HG03571 (cell line): ENCODE results near the gene CSF1.

Source experiments
- ATAC-seq: cut with Tn5 transposase; IDR thresholded peaks from one replicate; pipeline ENCODE4 v1.9.1; 2021; ENCODE audit not compliant: unreplicated experiment

The CSF1 gene

DNA sequence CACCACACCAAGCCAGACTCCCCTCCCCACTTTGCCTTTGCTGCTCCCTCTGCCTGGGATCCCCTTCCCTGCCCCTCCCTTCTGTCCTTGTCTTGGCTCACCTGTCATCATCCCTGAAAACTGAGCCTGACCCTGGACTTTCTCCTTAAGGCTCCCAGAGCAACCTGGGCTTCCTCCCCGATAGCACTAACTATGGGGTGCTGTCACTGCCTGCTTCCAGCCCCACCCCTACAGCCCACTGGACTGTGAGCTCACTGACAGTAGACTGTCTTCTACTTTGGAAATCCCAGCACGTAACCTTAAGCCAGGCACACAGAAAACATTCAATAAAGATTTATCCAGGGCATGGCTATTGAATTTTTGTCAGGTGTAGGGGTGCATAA, 9.5 kb upstream of the CSF1 start:
- ATAC-seq, result no peak

DNA sequence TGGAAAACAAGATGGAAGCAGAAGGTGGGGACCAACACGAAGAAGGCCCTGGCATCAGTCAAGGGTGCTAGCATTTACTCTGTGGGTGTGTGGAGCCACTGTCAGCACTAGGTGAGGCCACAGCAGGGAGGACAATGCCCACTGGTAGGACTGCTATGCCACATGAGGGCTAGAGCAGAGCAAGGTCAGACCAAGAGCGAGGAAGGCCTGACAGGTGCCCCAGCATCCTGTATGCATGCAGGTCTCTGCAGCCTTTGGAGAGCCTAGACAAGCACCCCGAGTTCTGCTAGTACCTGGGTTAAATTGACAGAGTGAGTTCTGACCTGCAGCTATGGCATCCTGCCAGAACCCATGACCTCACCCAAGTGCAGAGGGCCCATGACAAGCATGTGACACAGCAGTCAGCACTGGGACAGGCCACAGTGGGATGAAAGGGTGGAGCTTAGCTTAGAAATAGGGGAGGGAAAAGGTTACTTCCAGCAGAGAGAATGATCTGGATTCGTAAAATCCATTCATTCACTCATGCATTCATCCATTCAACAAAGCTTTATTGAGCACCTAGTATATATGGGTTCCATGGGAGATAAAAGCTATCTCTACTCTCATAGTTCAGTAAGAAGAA, 9.0 kb upstream of the CSF1 start:
- ATAC-seq, result no peak

DNA sequence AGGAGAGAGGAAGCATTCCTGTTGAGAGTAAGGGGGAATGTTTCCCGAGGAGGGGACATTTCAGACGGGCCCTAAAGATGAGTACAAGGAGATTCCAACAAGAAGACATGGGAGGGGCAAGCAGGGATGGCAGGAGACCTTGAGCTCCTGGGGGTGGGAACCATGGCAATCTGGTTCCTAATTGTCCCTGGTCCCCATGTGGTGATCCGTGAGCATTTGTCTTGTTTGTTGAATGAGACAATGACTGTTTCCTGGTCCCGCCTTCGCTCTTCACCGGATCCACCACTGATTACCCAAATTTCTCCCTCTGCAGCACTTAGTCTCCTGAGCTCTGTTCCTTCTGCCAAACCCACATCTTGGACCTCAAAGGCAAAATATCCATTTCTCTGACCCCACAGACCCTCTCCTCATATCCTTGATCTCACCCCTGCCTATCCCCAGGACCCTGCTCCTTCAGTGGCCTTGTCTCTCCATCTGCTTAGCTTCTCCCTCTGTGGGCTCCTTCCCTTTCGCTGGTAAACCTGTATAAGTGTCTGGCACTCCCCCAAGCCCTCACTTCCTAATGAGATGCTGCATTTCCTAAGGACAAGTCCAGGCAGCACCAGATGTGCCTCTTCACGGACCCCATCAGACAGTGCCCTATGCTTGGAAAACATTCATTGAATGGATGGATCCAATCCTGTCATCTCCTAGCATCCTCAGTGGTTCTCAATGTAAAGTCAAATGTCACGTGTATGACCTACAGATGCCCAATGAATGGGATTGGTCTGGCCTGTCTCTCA, 8.3 kb upstream of the CSF1 start:
- no peak for ATAC-seq

DNA sequence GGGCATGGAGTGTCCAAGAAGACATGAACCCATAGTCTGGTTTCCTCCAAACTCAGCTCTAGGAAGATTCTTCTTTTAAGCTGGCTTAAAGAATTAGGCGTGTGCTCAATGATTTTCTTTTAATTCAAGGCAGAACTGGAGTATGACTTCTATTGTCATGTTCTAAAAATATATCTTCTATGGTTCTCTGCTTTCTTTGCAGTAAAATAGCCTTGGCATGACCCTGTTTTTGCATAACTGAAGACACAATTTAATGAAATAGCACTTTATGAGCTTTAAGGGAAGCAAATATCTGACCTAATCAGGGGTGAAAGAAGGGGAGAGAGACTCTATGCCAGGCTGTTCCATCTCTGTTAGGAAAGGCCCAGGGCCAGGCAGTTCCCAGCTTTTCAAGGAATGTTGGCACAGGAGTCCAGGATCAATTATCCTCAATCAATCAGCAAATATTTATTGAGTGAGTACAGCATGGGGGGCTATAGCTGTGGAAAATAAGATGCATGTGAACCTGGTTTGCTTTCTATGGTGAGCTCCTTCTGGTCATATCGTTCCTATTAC, 7.2 kb upstream of the CSF1 start:
- ATAC-seq, result no peak

DNA sequence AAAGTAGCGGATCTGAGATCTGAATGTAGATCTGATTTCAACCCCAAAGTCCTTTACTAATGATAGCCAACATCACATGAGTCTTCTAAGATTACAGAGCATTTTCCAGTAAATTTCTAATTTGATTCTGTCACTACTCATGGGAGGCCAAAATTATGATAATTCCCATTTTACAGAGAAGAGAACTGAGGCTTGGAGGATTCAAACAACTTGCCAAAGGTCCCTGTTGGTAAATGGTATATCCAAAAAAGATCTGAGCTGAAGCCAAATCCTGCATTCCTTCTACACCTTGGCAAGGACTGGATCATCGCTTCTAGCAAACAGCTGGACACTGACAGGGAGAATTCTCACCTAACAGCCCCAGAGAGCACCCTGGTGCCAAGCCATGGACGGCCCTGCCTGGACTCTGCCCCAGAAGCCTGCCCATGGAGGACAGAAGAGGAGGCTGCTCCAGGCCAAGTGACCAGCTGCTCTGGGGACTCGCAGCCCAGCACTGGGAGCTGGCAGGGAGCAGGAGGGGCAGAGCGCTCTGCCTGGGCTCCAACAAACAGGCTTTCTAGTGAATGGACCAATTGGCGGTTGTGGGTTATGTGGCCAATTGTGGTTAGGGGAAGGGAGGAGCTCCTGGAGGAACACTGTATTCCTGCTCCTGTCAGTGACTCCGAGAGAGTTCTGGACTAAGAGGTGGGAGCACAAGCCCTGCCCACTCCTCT, 6.4 kb upstream of the CSF1 start:
- ATAC-seq, result no peak

DNA sequence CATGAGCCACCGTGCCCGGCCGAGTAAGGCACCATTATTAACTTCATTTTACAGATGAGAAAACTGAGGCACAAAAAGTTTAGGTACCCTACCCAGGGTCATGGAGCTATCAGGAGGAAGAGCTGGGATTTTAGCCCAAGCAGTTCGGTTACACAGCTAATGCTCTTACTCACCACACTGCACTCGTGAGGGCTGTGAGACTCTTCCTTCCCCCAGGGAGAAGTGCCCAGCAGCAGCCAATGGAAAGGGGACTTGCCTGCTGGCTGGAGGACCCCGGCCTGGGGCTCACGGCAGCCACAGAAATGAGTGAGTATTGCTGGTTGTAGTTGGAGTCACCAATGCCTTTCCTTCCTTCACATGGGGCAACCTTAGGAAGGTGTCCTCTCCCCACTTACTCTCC, 5.2 kb upstream of the CSF1 start:
- ATAC-seq, result no peak

DNA sequence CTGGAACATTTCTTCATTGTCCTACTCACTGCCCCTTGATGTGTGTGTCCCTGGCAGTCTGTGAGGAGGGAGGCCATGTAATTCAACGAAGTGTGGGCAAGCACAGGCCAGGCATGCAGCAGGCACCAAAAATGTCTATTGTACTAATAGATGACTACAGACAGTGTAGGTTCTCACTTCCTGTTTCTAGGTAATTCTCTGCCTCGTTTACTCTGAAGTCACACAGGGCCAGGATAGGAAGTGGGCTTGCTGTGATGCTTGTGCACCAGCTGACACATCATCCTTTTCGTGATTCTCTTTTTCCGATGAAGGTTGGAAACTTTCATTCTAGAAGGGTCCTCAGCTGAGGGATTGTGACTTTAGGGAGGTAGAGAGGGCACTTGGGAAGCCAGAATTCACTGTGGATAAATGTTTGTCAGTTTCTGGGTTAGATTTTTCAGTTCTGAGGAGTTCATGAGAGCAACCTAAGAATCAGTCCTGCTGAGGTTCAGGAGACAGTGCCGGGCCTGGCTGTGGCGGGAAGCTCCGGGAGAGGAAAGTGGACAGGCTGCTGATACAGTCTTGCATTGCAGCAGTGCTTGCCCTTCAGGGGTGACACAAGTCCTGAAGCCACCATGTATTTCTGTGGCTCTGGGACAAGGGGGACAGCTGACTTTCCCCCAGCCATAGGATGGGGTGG, 4.3 kb upstream of the CSF1 start:
- ATAC-seq, result peak; percentile 86

DNA sequence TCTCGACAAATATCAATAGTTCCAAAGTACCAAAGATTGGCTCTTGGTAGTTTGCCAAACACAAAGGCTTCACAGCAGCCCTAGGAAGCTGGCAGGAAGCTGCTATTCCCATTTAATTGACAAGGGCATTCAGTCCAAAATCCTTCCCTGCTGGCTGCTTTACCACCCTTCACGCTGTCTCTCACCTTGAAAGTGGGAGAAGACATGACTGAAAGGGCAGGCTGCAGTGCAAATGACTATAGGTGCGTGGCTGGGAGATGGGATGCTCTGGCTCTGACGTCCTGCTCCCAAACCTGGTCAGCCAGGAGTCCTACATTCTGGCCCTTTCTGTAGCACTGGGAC, 3.8 kb upstream of the CSF1 start:
- no peak for ATAC-seq

DNA sequence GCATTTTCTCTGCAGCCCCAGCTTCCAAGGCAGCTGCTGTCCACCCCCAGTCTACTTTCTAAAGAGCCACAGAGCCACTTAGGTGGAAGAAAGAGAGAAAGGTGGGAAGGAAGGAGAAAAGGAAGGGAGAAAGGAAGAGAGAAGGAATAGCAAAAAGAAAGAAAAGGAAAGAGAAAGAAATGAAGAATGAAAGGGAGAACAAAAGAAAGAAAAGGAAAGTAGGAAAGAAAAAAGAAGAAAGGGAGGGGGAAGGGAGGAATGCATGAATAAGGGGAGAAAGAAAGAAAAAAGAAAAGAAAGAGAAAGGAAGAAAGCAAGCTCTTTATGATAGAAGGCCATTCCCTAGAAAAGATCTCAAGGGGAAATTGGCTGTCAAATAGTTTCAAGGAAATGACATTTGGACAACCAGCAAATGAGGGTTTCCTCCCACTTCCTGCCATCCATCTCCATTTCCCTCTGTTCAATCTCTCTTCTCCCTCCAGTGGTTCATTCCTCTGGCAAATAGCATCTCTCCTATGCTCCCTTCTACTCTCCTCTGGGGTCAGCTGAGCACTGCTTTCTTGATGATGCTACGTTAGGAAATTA, 3.4 kb upstream of the CSF1 start:
- ATAC-seq, result no peak

DNA sequence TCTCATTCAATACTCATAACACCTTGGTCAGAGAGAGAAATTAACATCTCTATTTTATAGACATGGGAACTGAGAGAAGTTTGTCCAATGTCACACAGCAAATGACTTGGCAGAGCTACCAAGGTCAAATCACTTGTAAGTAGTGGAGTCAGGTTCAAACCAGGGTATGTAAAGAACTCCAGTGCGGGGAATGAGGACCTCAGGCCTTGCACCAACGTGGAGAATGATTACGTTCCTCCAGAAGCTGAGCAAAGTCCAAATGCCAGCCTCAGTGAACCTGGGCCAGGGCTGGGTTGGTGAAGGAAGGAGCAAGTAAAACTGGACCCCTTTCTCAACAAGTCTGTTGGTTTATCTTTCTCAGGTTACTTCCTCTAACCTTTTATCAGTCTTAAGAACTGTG, 1.8 kb upstream of the CSF1 start:
- no peak for ATAC-seq

DNA sequence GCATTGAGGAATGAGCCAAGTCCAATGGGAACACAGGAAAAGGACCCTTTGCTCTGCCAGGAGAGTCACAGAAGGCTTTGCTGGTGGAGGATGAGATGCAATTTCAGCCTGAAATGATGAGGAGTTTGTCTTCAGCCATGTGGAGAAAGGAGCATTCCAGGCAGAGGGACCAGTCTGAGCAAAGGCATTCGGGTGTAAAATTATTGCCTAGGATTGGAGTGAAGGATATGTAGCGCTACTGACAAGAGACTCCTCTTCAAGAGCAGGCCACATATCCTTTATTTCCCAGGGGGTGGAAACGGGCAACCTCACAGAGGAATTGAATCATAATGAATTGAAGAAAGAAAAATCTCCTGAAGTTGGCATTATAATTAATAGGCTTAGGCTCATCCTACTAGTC, 1.1 kb upstream of the CSF1 start:
- no peak for ATAC-seq

DNA sequence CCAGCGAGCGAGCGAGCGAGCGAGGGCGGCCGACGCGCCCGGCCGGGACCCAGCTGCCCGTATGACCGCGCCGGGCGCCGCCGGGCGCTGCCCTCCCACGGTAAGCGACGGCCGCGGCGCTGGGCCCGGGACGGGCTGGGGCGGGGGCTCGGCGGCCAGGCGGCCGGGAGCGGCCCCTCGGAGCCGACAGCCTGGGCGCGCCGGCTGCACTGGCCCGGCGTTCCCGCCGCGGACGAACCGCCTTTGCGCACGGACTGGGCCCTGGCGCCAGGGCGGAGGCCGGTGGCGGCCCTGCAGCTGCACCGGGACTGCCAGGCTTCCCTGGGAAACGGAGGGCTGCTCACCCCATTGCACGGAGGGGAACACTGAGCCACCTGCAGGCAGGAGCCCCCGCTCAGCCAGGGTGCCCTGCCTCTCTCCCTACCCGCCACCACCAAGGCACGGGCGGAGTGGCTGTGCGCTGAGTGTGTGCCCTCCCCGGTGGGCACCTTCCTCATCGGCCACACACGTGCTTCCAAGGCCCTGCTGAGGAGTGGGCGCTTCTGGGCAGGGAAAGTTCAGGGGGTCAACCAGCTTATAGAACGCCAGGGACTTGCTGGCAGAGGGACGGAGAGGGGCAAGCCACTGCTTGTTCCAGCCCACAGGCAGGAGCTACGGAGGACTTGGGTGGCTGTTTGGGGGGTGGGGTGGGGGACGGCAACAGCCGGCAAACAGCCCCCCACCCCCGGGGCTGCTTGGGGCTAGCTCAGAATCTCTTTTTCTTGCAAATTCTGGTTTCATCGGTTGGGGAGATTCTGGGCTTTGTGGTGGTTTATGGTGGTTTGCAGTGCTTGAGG, 532 bp downstream of the CSF1 start:
- no peak for ATAC-seq

DNA sequence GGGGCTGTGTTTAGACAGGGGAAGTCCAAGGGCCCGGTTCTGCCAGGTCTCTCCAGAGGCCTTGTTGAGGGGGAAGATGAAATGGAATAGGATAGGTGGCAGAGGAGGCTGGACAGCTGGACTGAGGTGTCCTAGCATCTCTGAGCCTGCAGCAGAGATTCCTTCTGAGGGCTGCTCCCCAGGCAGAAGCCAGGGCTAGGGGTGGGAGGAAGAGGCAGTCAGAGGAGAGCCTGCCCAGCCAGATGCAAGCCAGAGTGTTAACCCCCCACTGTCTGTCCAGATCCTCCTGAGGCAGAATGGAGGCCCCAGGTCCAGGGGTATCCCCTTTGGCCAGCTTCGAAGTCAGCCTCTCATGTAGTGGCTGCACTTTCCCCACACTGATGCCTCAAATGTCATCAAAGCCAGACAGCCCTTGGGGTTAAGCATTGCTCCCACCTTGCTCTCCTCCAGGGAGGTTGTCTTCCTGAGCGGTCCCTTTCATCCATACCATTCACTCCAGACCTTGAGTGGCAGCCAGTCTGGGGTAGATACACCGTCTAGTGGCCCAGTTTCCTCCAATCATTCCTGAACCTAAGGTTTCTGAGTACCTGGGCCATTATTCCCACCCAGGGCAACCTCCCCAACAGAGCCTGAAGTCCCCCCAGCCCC, 1.7 kb downstream of the CSF1 start:
- ATAC-seq, result no peak

DNA sequence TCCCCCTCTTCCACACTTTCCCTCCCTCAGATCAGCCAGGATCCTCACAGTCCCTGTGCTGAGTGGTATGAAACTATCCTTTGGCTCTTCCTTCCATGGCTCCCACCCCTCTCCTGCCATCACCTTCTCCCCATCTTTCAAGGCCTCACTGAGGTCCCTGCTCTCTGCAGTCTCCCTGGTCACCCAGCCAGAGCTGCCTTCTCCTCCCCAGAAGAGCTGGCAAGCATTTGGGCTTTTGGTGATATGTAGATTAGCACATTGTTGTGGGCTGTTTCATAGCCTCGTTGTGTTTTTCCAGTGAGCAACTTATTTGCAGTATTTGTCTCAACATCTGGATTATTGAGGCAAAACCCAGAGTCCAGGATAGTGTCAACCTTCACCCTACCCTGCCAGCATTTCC, 2.2 kb downstream of the CSF1 start:
- ATAC-seq, result no peak

DNA sequence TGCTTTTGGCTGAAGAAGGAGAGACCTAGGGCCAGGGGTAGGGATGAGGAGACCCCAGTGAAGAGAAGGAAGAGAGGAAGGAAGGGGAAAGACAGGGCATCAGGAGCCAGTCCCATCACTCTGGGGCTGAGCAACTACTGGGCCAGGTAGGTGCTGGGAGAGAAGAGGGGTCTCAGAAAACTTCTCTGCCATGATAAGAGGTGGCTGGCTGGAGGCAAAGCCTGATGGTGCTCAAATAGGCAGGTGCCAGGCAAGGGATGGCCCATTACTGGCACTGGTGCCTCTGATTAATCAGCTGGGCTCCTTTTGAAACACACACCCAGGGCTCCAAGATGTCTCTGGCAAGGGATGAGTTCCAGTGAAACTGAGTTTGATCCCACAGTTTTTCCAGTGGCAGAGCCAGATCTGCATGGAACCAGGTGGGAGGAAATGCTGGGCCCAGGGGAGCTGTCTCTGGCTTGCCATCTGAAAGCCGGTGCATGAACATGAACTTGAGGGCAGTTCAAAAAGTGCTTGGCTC, 2.8 kb downstream of the CSF1 start:
- ATAC-seq, result no peak

DNA sequence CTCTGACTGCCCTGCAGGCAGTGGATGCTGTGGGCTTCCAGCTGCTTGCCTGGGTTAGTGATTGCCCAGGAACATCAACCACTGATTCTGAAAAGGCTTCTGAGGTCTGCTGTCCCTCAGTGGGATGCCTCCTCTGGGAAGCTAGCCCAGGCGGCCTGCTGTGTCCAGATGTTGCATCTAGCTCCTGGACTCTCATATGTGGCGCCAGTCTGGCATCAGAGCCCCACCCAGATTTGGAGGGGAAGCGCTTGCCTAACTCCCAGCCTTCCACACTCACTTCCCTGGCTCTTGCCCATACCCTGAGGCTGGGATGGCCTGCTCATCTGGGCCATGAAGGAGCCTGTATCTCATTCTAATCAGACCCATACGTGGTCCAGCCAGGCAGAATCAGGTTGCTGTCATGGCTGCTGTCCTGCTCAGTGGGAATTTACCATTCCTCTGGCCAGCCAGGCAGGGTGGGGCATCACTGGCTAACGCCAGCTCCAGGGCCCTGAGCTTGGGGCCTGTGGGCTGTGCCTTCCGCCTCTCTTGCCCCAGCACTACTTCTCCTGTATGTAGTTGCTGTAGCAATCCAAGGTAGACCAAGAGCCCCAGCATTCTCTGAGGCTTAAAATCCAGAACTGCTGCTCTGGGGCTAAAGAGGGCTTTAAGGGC, 4.1 kb downstream of the CSF1 start:
- ATAC-seq, result no peak

DNA sequence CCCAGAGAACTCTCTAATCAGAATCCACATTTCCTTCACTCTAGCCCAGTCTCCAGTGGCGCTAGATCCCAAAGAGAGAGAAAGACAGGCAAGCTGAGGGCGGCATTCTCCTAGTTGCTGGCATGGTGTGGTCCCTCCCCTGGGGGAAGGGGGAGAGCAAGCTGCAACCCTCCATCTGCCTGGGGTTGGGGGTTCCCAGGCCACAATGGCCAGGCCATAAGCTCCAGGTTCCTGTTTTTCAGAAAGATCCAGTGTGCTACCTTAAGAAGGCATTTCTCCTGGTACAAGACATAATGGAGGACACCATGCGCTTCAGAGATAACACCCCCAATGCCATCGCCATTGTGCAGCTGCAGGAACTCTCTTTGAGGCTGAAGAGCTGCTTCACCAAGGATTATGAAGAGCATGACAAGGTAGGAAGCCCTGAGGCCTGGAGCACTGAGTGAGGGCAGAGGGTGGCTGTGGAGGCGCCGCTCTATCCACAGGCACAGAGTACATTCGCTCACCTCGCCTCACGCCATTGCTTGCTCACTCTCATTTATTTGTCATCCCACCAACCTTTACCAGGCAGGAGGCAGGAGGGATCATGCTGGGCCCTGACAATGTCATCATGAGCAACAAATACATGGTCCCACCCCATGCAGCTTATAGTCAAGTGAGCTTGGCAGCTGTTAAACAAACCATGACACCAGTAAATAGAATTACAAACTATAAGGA, 6.6 kb downstream of the CSF1 start:
- no peak for ATAC-seq
